ENCODE data around the gene ZNF599.

DNA sequence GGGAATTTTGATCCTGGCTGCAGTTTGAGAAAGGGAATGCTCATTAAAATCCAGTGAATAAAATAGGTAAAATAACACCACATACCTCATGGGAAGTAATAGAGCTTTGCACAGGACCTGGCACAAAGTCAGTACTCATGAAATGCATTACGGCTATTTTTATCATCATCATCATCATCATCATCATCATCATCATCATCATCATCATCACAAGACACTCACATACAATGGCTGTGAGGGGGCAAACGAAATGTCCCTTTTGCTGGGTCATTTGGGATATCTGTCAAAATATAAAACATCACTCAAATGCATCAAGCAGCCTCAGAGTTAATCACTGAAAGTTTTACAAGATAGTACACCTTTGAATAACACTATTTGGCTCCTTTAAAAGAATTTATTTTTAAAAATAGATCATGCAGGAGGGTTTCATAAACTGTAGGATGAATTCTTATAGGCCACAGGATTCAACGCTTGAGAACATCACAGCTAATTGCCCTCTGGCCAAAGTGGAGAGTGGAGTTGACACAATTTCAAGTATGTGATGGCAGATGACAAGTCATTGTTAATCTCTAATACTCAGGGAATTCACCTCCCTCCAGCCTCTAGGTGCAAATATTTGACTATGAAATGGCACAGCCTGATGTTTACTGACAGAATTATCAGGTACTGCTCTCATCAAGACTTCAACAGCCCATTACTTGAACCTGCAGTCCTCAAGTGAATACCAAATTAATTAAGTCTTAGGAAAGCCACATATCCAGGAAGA is 14.2 kb upstream of the ZNF599 start:
- no peak for TF ChIP-seq POLR2A (IDR thresholded peaks at IDR 0.05)
- TF ChIP-seq, protein P1, sequence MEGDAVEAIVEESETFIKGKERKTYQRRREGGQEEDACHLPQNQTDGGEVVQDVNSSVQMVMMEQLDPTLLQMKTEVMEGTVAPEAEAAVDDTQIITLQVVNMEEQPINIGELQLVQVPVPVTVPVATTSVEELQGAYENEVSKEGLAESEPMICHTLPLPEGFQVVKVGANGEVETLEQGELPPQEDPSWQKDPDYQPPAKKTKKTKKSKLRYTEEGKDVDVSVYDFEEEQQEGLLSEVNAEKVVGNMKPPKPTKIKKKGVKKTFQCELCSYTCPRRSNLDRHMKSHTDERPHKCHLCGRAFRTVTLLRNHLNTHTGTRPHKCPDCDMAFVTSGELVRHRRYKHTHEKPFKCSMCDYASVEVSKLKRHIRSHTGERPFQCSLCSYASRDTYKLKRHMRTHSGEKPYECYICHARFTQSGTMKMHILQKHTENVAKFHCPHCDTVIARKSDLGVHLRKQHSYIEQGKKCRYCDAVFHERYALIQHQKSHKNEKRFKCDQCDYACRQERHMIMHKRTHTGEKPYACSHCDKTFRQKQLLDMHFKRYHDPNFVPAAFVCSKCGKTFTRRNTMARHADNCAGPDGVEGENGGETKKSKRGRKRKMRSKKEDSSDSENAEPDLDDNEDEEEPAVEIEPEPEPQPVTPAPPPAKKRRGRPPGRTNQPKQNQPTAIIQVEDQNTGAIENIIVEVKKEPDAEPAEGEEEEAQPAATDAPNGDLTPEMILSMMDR (IDR thresholded peaks at IDR 0.05): no peak
